Measurements from ENCODE around the gene MYO5B.

The MYO5B gene

GRCh38 chr18:50006470-50007046 is 188.4 kb downstream of the MYO5B start:
- DNase-seq, result peak in 2 of 3 experiments; percentile 61 to 80

- DNase-seq, result no peak
Measured at GRCh38 chr18:50004013-50004412, 190.9 kb downstream of the MYO5B start.

- no peak for DNase-seq
Measured at GRCh38 chr18:50002781-50003180, 192.2 kb downstream of the MYO5B start.

GRCh38 chr18:50000227-50000626 is 194.7 kb downstream of the MYO5B start:
- no peak for DNase-seq

GRCh38 chr18:49999128-49999527 is 195.8 kb downstream of the MYO5B start:
- DNase-seq, result no peak

- DNase-seq, result peak in 1 of 3 experiments; percentile 25
Measured at GRCh38 chr18:49997558-49997957, 197.4 kb downstream of the MYO5B start.

GRCh38 chr18:49994410-49994809 is 200.5 kb downstream of the MYO5B start:
- DNase-seq, result no peak

- no peak for DNase-seq
Measured at GRCh38 chr18:49993299-49993698, 201.6 kb downstream of the MYO5B start.

GRCh38 chr18:49988733-49989132 is 206.2 kb downstream of the MYO5B start:
- DNase-seq, result no peak

- DNase-seq, result no peak
Measured at GRCh38 chr18:49988101-49988500, 206.8 kb downstream of the MYO5B start.

- no peak for DNase-seq
Measured at GRCh38 chr18:49985236-49985635, 209.7 kb downstream of the MYO5B start.

GRCh38 chr18:49980896-49981295 is 214.1 kb downstream of the MYO5B start:
- DNase-seq, result no peak

- DNase-seq, result no peak
Measured at GRCh38 chr18:49976795-49977560, 218.0 kb downstream of the MYO5B start.

GRCh38 chr18:49976001-49976400 is 218.9 kb downstream of the MYO5B start:
- no peak for DNase-seq

GRCh38 chr18:49974079-49974478 is 220.9 kb downstream of the MYO5B start:
- no peak for DNase-seq

GRCh38 chr18:49973592-49973991 is 221.4 kb downstream of the MYO5B start:
- DNase-seq, result no peak

GRCh38 chr18:49972535-49972934 is 222.4 kb downstream of the MYO5B start:
- DNase-seq, result no peak

- DNase-seq, result no peak
Measured at GRCh38 chr18:49971462-49971861, 223.5 kb downstream of the MYO5B start.

GRCh38 chr18:49970319-49970718 is 224.6 kb downstream of the MYO5B start:
- DNase-seq, result no peak

- DNase-seq, result no peak
Measured at GRCh38 chr18:49968644-49969309, 226.2 kb downstream of the MYO5B start.

GRCh38 chr18:49967636-49968313 is 227.2 kb downstream of the MYO5B start:
- DNase-seq, result no peak

- DNase-seq, result no peak
Measured at GRCh38 chr18:49967171-49967570, 227.8 kb downstream of the MYO5B start.

- DNase-seq, result no peak
Measured at GRCh38 chr18:49966090-49966489, 228.9 kb downstream of the MYO5B start.

GRCh38 chr18:49963217-49963616 is 231.7 kb downstream of the MYO5B start:
- DNase-seq, result no peak
